Osteoblast (primary cell): ENCODE data around the gene DSCAML1. TPM values are rescaled to one million over a fixed set of nuclear protein-coding genes. Genes with fewer than 3 reads are reported as not detected.

Experiments used
- DNase-seq: peaks from one replicate; pipeline ENCODE4 v3.0.0; 2011; ENCODE audit warnings: low spot score, mixed read lengths; ENCODE audit not compliant: insufficient read length; ENCODE audit errors: missing footprints
- H2AFZ ChIP-seq: 2 replicates; pipeline ENCODE4 v1.6.0; 2011; ENCODE audit warnings: mild to moderate bottlenecking, low read length
- H3K27ac ChIP-seq: 2 replicates; pipeline ENCODE4 v1.5.1; 2011; ENCODE audit warnings: mild to moderate bottlenecking, low read depth, low read length, moderate library complexity
- H3K27me3 ChIP-seq: 2 replicates; pipeline ENCODE4 v1.6.0; 2012; ENCODE audit warnings: mild to moderate bottlenecking, control low read depth, inconsistent platforms, low read length, moderate library complexity; ENCODE audit not compliant: insufficient read depth
- H3K36me3 ChIP-seq: 2 replicates; pipeline ENCODE4 v1.5.1; 2011; ENCODE audit warnings: mild to moderate bottlenecking, low read length, control low read depth, moderate library complexity; ENCODE audit not compliant: insufficient read depth
- H3K4me1 ChIP-seq: 2 replicates; pipeline ENCODE4 v1.5.1; 2011; ENCODE audit warnings: mild to moderate bottlenecking, low read length, control low read depth, moderate library complexity; ENCODE audit not compliant: insufficient read depth
- H3K4me2 ChIP-seq: 2 replicates; pipeline ENCODE4 v1.6.0; 2011; ENCODE audit warnings: mild to moderate bottlenecking, low read length; ENCODE audit not compliant: insufficient read depth
- H3K4me3 ChIP-seq: fragments of 200-600 bp; sonication (generic); 3 replicates; pipeline ENCODE4 v1.5.1; 2012; ENCODE audit warnings: mild to moderate bottlenecking, low read length, inconsistent platforms; ENCODE audit not compliant: insufficient read depth
- H3K79me2 ChIP-seq: 2 replicates; pipeline ENCODE4 v1.6.0; 2012; ENCODE audit warnings: mild to moderate bottlenecking, low read length, control low read depth, inconsistent platforms; ENCODE audit not compliant: insufficient read depth
- H3K9me3 ChIP-seq: 2 replicates; pipeline ENCODE4 v1.5.1; 2011; ENCODE audit warnings: low read depth, low read length, control low read depth
- H4K20me1 ChIP-seq: 2 replicates; pipeline ENCODE4 v1.6.0; 2012; ENCODE audit warnings: mild to moderate bottlenecking, low read length, control low read depth; ENCODE audit not compliant: insufficient read depth
- total RNA-seq: library from RNA; depleted of rRNA; stranded (reverse); fragments of >200 nt; gene quantifications from 2 replicates; pipeline ENCODE4 v1.2.3, GENCODE V29; 2012
- TF ChIP-seq, protein P1 (sequence below): IDR thresholded peaks from 2 replicates; pipeline ENCODE4 v1.5.1; 2011; ENCODE audit warnings: mild to moderate bottlenecking, low read depth, low read length, moderate library complexity; ENCODE audit errors: extremely low read depth

Gene DSCAML1
- total RNA-seq, 1 donor, result not detected

DNA sequence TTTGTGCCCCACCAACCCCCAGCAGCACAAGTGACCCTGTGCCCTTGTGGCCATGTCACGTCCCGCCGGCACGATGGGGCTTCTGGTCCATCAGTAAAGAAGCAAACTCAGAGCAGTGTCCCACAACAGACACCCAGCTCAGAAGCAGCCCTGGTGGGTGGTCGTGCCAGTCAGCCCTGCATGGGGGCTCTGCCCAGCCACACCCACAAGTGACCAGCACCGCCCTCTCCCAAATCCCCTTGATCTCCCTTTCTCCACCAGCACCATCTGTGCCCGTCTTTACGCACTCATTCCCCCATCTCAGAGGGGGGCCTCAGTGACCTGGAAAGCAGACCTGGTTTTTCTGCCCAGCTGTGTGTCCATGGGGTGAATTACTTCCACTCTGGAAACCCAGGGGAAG is 149.1 kb downstream of the DSCAML1 start:
- Histone ChIP-seq H3K27ac (no peak overlapping the region), H3K9me3 (no peaks in the 10 kb centered on the region), H4K20me1 (no peaks in the 10 kb centered on the region), H3K79me2 (no peaks in the 10 kb centered on the region), H3K4me1 (no peaks in the 10 kb centered on the region), H3K4me3 (no peak overlapping the region), H2AFZ (no peak overlapping the region), H3K36me3 (no peaks in the 10 kb centered on the region), H3K27me3 (no peaks in the 10 kb centered on the region), H3K4me2 (no peak overlapping the region)
- no peak for DNase-seq
- TF ChIP-seq, protein P1, sequence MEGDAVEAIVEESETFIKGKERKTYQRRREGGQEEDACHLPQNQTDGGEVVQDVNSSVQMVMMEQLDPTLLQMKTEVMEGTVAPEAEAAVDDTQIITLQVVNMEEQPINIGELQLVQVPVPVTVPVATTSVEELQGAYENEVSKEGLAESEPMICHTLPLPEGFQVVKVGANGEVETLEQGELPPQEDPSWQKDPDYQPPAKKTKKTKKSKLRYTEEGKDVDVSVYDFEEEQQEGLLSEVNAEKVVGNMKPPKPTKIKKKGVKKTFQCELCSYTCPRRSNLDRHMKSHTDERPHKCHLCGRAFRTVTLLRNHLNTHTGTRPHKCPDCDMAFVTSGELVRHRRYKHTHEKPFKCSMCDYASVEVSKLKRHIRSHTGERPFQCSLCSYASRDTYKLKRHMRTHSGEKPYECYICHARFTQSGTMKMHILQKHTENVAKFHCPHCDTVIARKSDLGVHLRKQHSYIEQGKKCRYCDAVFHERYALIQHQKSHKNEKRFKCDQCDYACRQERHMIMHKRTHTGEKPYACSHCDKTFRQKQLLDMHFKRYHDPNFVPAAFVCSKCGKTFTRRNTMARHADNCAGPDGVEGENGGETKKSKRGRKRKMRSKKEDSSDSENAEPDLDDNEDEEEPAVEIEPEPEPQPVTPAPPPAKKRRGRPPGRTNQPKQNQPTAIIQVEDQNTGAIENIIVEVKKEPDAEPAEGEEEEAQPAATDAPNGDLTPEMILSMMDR, result no peak

DNA sequence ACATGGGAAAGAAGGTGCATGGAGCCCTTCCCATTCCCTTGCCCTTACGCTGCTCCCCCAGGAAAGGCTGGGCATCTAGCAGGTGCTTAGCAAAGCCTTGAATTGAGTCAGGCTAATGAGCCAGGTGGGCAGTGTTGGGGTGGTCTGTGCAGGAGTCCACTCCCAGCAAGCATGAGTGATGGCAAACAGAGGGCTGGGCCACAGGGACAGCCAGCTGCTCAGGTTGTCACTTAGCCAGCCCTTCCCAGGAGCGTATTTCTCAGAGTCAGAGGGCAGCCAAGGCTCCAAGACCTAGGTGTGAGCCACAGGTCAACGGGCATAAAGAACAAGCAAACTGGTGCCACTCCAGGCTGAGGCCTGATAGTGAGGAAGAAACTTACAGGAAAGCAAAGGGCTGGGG is 149.8 kb downstream of the DSCAML1 start:
- no peak overlapping the region for H3K4me2 ChIP-seq
- no peak for DNase-seq
- no peak overlapping the region for H3K4me3 ChIP-seq
- H2AFZ ChIP-seq, result no peak overlapping the region
- H3K27ac ChIP-seq, result no peak overlapping the region
- H3K79me2 ChIP-seq, result no peaks in the 10 kb centered on the region
- no peaks in the 10 kb centered on the region for H3K4me1 ChIP-seq
- peaks cover 4% of the 10 kb centered on the region for H3K27me3 ChIP-seq
- H4K20me1 ChIP-seq, result no peaks in the 10 kb centered on the region
- TF ChIP-seq, protein P1, result no peak
- H3K9me3 ChIP-seq, result no peaks in the 10 kb centered on the region
- no peaks in the 10 kb centered on the region for H3K36me3 ChIP-seq

DNA sequence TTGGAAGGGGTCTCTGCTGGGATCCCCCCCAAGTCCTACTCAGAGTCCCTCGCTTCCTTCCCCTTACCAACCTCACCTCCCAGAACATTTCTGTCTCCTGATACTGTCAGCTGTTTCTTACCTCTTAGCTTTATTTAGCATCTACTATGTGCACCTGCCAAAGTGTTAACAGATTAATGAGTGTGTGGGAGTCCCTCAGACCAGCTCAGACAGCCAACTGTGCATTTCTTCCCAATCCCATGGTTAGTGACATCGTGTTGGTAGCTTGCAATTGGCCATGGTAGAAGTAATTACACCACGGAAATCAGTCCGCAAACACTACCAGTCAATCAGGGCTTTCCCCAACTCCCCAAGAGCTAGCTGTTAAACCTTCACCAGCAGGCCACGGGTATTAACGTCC is 150.6 kb downstream of the DSCAML1 start:
- Histone ChIP-seq H3K27ac (no peak overlapping the region), H3K9me3 (no peaks in the 10 kb centered on the region), H3K79me2 (no peaks in the 10 kb centered on the region), H3K36me3 (no peaks in the 10 kb centered on the region), H3K27me3 (peaks cover 4% of the 10 kb centered on the region), H4K20me1 (no peaks in the 10 kb centered on the region), H3K4me1 (no peaks in the 10 kb centered on the region), H3K4me3 (no peak overlapping the region), H2AFZ (no peak overlapping the region), H3K4me2 (no peak overlapping the region)
- no peak for DNase-seq
- TF ChIP-seq, protein P1, result no peak

DNA sequence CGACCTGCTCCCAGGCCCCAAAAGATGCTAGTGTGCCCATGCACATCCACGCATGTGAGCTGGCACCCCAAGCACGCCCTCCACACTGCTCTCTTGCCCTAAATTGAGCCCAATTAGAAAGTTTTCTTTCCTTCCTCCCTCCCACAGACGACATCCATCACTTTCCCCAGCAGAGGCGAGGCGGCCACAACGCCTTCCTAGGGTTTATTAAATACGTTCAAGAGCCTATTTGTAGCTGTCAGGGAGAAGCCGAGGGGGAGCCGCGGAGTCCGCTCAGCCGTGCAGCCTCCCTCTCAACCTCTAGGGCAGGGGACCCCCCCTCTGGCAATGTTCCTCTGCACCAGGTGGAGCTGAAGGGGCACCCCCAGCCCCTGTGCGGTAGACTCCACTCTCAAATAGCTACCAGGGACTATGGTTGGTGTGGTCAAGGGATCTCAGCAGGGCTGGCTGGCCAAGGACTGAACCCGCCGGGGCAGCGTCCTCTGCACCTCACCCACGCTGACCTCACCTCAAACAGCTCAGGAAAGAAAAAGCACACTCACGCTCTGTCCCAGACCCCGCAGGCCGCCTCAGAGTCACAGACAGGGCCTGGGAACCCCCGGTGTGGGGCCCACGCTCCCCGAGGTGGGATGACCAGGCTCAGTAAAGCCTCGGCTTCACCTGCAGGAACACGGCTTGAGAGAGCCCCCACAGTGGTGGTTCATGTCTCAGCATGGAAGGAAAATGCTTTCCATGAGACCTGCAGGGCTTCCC is 152.4 kb downstream of the DSCAML1 start:
- H4K20me1 ChIP-seq, result no peaks in the 10 kb centered on the region
- no peak overlapping the region for H3K27ac ChIP-seq
- TF ChIP-seq, protein P1, result no peak
- H3K79me2 ChIP-seq, result no peaks in the 10 kb centered on the region
- no peak overlapping the region for H3K4me2 ChIP-seq
- no peaks in the 10 kb centered on the region for H3K9me3 ChIP-seq
- peaks cover 4% of the 10 kb centered on the region for H3K27me3 ChIP-seq
- no peak overlapping the region for H2AFZ ChIP-seq
- no peak for DNase-seq
- no peaks in the 10 kb centered on the region for H3K4me1 ChIP-seq
- H3K36me3 ChIP-seq, result no peaks in the 10 kb centered on the region
- H3K4me3 ChIP-seq, result no peak overlapping the region
